Skeletal muscle satellite cell (primary cell): ENCODE measurements around the gene SH3BP4.

Source experiments
- H3K27me3 ChIP-seq: 2 replicates; pipeline ENCODE4 v1.7.0; 2013; ENCODE audit warnings: low read length; ENCODE audit not compliant: control insufficient read depth, insufficient read depth
- H3K36me3 ChIP-seq: 2 replicates; pipeline ENCODE4 v1.7.0; 2013; ENCODE audit warnings: mild to moderate bottlenecking, control low read depth, low read length; ENCODE audit not compliant: insufficient read depth
- H3K4me1 ChIP-seq: 2 replicates; pipeline ENCODE4 v1.7.0; 2013; ENCODE audit warnings: low read length; ENCODE audit not compliant: control insufficient read depth, insufficient read depth
- H3K4me2 ChIP-seq: 2 replicates; pipeline ENCODE4 v1.7.0; 2013; ENCODE audit warnings: mild to moderate bottlenecking, low read length
- H3K4me3 ChIP-seq: 2 replicates; pipeline ENCODE4 v1.7.0; 2013; ENCODE audit warnings: low read length
- H3K9ac ChIP-seq: 2 replicates; pipeline ENCODE4 v1.7.0; 2013; ENCODE audit warnings: mild to moderate bottlenecking, low read depth, low read length, moderate library complexity
- H3K9me3 ChIP-seq: replicated peaks from 2 replicates; pipeline ENCODE4 v1.7.0; 2013; ENCODE audit warnings: mild to moderate bottlenecking, control low read depth, low read length

The SH3BP4 gene

DNA sequence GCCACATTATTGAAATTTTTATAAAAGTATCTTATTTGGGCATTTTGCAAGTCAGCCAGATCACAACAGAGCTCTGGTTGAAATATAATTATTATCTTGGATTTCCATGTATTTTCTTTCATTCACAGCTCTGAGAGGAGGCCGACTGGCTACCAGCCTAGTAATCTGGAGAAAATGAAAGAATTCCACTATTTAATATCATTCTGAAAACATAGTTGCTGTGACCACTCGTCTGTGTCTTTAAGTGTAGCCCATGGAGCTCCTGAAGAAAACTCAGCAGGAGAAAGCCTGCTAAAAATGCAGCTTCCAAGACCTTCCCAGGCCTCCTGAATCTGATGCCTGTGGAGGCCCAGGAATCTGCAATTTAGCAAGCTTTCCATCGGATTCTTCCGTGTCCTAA lies 114.7 kb downstream of the SH3BP4 start:
- H3K4me2 ChIP-seq, result no peak overlapping the region
- H3K27me3 ChIP-seq, result peaks cover 12% of the 10 kb centered on the region
- no peak overlapping the region for H3K4me3 ChIP-seq
- no peak overlapping the region for H3K9ac ChIP-seq
- no peaks in the 10 kb centered on the region for H3K9me3 ChIP-seq
- no peaks in the 10 kb centered on the region for H3K36me3 ChIP-seq
- H3K4me1 ChIP-seq, result peaks cover 5% of the 10 kb centered on the region

DNA sequence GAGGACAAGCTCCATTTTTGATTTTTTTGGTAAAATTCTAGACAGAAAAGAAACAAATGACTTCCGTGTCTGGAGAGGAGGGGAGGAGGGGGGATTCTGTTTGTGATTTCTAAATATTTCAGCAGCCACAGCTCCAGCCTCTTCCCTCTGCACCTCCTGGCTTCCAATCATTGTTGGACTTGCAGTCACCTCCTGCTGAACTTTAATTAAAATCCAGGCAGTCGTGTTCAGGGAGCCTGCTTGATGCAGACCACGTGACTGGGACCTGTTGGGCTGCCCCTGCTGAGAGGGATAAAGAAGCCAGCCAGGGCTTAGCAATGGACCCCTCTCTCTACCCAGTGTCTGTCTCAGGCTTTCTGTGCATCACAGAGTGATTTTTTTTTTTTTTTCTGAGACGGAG lies 115.1 kb downstream of the SH3BP4 start:
- H3K4me1 ChIP-seq, result peaks cover 5% of the 10 kb centered on the region
- no peak overlapping the region for H3K4me3 ChIP-seq
- no peak overlapping the region for H3K4me2 ChIP-seq

DNA sequence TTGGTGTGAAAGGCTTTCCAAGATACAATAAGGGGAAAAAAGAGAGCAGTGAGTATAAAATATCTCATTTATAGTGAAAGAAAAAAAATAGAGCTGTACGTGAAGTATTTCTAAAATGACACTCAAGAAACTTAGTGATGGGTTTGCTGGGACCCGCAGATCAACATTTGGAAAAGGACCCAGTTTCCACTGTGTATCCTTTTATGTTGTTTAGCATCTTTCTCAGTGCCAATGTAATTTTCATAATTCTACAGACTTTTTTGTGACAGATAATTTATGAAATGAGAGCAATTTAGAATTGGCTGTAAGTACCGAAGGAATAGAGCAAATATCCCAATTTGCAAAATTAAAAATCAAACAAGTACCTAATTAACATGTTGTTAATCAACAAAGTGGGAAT lies 116.9 kb downstream of the SH3BP4 start:
- Histone ChIP-seq H3K36me3 (no peaks in the 10 kb centered on the region), H3K9ac (no peak overlapping the region), H3K4me3 (no peak overlapping the region), H3K9me3 (no peaks in the 10 kb centered on the region), H3K4me2 (no peak overlapping the region), H3K4me1 (peaks cover 5% of the 10 kb centered on the region), H3K27me3 (peaks cover 4% of the 10 kb centered on the region)

More for the DNA sequence above, 115.1 kb downstream of the SH3BP4 start:
- H3K36me3 ChIP-seq, result no peaks in the 10 kb centered on the region
- no peak overlapping the region for H3K9ac ChIP-seq
- no peaks in the 10 kb centered on the region for H3K9me3 ChIP-seq
- peaks cover 12% of the 10 kb centered on the region for H3K27me3 ChIP-seq

DNA sequence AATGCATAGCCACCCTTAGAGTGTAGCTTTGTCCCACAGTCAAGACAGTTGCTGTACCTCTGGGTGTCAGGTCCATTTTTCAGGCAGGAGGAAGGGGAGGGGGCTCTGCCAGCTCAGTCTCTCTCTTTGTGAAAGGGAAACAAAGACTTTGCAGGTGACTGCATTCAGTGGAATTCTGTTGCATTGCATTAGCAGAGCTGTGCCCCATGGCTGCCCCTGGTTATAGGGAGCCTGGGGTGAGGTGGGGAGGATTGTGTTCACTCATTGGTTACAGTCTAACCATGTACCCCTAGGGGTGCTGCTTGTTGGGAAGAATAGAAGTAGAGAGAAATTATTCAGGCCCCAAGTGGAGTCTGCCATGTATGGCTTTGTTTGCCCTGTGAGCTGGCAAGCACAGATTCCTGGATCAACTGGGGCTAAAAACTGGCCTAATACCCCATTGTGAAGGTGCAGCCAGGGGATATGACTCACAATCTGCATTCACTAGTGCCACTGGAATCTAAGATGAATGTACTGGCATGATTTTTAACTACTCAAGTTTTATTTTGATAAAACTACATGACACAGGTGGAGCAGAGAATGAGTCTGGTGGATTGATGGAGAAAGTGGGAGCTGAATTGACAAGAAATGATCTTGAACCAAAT lies 118.4 kb downstream of the SH3BP4 start:
- no peaks in the 10 kb centered on the region for H3K9me3 ChIP-seq
- H3K9ac ChIP-seq, result no peak overlapping the region
- no peaks in the 10 kb centered on the region for H3K36me3 ChIP-seq
- H3K4me1 ChIP-seq, result peaks cover 5% of the 10 kb centered on the region
- H3K4me3 ChIP-seq, result no peak overlapping the region
- H3K27me3 ChIP-seq, result peaks cover 4% of the 10 kb centered on the region
- no peak overlapping the region for H3K4me2 ChIP-seq

DNA sequence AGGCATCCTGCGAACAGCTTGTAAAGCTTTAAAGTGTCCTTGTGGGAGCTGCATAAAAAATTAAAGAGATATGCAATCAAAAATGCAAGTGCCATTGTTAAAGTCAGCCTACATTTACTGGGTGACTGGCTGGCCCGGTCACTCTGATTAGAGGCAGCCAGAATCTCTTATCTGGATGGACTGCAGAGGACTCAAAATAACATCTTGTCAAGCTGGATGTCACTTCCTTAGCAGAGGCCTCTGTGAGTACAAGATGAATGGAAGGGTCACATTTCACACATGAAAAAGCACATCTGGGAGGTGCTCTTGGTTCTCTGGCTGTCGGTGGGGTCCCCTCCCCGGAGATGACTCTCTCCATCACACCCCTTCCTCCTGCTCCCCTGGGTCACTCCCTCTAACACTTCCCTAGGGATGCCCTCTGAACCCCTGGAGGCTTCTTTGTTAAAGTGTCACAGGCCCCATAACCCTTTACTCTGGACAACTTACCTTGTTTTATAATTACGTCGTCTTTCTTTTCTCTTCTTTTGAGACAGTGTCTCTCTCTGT lies 122.1 kb downstream of the SH3BP4 start:
- Histone ChIP-seq H3K9ac (no peak overlapping the region), H3K27me3 (peaks cover 6% of the 10 kb centered on the region), H3K9me3 (no peaks in the 10 kb centered on the region), H3K4me1 (peaks cover 5% of the 10 kb centered on the region), H3K4me2 (no peak overlapping the region), H3K4me3 (no peak overlapping the region), H3K36me3 (no peaks in the 10 kb centered on the region)

DNA sequence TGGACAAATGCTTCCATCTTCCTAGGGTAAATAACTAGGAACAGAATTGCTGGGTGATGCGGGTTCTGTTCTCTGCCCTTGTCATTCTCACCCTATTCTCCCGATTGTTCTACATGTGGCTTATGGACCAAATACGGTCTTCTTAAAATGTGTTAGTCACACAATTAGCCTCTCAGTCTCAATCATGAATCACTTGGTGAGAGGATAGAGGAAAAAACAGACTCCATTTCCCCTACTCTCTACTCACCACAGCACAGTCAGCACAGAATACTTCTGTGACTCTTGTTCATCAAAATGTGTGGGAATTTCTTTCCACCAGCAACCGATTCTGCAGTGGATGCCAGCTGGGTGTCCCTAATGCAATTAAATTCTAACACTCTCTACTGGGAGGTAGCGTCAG lies 125.2 kb downstream of the SH3BP4 start:
- H3K4me1 ChIP-seq, result no peaks in the 10 kb centered on the region
- H3K27me3 ChIP-seq, result peaks cover 6% of the 10 kb centered on the region
- H3K9ac ChIP-seq, result no peak overlapping the region
- H3K4me2 ChIP-seq, result no peak overlapping the region
- H3K9me3 ChIP-seq, result no peaks in the 10 kb centered on the region
- H3K4me3 ChIP-seq, result no peak overlapping the region
- no peaks in the 10 kb centered on the region for H3K36me3 ChIP-seq

DNA sequence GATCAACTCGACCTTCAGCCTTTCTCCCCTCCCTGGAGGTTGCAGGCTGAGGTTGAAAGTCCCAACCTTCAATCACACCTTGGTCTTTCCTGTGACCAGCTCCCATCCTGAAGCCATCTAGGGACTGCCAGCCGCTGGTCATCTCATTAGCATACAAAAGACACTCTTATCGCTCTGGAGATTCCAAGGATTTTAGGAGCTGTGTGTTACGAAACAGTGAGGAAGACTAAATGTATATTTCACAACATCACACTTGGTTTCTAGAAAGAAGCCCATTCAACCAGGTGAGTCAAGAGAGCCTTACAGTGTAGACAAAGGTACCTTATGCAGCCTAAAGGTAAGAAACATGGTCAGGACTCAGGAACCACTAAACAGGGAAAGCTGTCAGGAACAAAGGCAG lies 126.4 kb downstream of the SH3BP4 start:
- no peak overlapping the region for H3K4me2 ChIP-seq
- H3K27me3 ChIP-seq, result peaks cover 6% of the 10 kb centered on the region
- H3K4me1 ChIP-seq, result no peaks in the 10 kb centered on the region
- H3K9ac ChIP-seq, result no peak overlapping the region
- H3K9me3 ChIP-seq, result no peaks in the 10 kb centered on the region
- H3K36me3 ChIP-seq, result no peaks in the 10 kb centered on the region
- no peak overlapping the region for H3K4me3 ChIP-seq

DNA sequence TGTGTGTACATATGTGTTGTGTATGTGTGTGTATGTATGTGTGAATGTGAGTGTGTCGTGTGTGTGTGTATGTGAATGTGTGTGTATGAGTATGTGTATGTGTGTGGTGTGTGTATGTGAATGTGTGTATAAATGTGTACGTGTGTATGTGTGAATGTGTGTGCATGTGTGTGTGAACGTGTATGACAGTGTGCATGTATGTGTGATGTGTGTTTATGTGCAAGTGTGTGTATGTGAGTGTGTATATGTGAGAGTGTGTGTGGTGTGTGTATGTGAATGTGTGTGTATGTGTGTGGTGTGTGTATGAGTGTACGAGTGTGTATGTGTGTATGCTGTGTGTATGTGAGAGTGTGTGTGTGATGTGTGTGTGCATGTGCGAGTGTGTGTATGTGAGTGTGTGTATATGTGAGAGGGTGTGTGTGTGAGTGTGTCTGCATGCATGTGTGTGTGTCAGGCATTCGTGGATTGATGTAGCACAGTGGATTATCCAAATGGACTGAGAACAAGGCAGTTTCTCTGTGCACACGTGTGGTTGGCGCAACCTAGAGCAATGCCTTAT lies 127.2 kb downstream of the SH3BP4 start:
- H3K4me1 ChIP-seq, result no peaks in the 10 kb centered on the region
- H3K4me3 ChIP-seq, result no peak overlapping the region
- no peaks in the 10 kb centered on the region for H3K36me3 ChIP-seq
- no peaks in the 10 kb centered on the region for H3K9me3 ChIP-seq
- no peak overlapping the region for H3K4me2 ChIP-seq
- peaks cover 6% of the 10 kb centered on the region for H3K27me3 ChIP-seq
- no peak overlapping the region for H3K9ac ChIP-seq

DNA sequence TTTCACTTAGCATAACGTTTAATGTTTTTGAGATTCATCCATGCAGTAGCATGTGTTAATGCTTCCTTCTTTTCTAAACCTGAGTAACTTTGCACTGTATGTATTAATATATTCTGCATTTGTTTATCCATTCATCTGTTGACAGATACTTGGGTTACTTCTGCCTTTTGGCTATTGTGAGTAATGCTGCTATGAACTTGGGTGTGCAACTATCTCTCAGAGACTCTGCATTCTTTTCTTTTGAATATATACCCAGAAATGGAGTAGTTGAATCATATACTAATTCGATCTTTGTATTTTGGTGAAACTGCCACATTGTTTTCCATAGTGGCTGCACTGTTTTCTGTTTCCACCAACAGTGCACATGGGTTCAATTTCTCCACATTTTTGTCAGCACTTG lies 128.3 kb downstream of the SH3BP4 start:
- no peaks in the 10 kb centered on the region for H3K36me3 ChIP-seq
- H3K4me3 ChIP-seq, result no peak overlapping the region
- no peak overlapping the region for H3K9ac ChIP-seq
- H3K9me3 ChIP-seq, result no peaks in the 10 kb centered on the region
- no peak overlapping the region for H3K4me2 ChIP-seq
- H3K27me3 ChIP-seq, result peaks cover 6% of the 10 kb centered on the region
- H3K4me1 ChIP-seq, result no peaks in the 10 kb centered on the region

DNA sequence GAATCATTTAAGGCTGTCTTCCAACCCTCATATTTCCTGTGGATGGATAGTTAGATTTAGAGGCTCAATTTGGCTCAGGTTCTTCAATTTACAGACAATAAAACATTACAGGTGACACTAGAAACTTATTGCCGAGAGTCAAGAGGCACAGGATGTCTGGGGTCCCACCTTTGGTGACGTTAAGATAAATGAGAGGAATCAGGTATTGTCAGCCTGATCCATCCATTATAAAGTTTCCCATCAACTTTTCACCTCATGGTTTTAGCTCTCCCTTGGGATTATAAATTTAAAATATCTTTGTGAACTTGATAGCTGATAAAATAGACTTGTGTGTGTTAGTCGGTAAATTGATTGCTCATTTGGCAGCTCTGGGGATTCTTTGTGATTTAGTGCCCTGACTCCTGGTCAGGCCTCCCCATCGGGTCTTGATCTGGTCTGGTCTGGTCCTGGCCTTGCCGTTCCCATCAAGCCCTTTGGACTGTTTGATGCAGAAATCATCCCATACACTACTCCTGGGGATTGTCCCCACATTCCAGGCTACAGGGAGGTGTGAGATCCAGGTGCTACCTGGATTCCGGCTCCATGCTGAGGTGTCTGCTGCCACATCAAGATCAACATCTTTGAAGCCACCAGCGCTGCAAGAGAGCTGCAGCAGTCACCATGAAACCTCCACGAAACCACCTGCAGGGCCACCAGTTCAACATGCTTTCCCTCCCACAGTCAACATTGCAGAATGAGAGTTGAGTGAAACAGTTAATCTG lies 130.9 kb downstream of the SH3BP4 start:
- no peaks in the 10 kb centered on the region for H3K9me3 ChIP-seq
- no peak overlapping the region for H3K4me2 ChIP-seq
- H3K27me3 ChIP-seq, result peaks cover 6% of the 10 kb centered on the region
- no peaks in the 10 kb centered on the region for H3K36me3 ChIP-seq
- H3K9ac ChIP-seq, result no peak overlapping the region
- no peak overlapping the region for H3K4me3 ChIP-seq
- H3K4me1 ChIP-seq, result peaks cover 1% of the 10 kb centered on the region

DNA sequence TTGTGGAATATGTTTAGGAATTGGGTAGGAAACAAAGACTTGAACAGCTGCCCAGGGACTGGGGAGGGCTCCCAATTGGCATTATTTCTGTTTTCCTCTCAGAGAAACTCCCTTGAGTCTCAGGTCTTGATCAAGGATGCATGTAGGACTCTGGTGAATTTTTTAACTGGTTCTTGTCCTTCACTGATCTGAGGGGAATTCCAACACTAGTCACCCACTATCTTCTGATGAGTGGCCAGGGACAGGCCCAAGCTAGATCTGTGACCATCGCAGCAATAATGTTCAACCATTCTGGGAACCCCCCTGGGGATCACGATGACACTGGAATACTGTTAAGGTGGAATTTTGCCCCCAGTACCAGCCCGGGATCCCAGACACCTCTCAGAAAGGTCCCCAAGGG lies 132.0 kb downstream of the SH3BP4 start:
- peaks cover 5% of the 10 kb centered on the region for H3K4me1 ChIP-seq
- no peak overlapping the region for H3K4me2 ChIP-seq
- H3K36me3 ChIP-seq, result no peaks in the 10 kb centered on the region
- H3K27me3 ChIP-seq, result peaks cover 11% of the 10 kb centered on the region
- H3K9ac ChIP-seq, result no peak overlapping the region
- no peaks in the 10 kb centered on the region for H3K9me3 ChIP-seq
- H3K4me3 ChIP-seq, result no peak overlapping the region
